K562 (cell line): Measurements from ENCODE around the gene MMP28. TPM values are rescaled to one million over a fixed set of nuclear protein-coding genes. Genes with fewer than 3 reads are reported as not detected.

ENCODE experiments used
- ERF ChIP-seq: fragments of 450-650 bp; formaldehyde crosslinking; IDR thresholded peaks from 2 replicates; pipeline ENCODE4 v1.4.0; 2020; ENCODE audit warnings: mild to moderate bottlenecking, mixed read lengths
- GTF3C2 ChIP-seq: IDR thresholded peaks from 3 replicates; pipeline ENCODE4 v1.6.1; 2011; ENCODE audit warnings: borderline replicate concordance, mild to moderate bottlenecking, moderate library complexity; ENCODE audit not compliant: insufficient read length; ENCODE audit errors: extremely low read depth
- KAT7 ChIP-seq: sonication (generic); formaldehyde crosslinking; IDR thresholded peaks from 2 replicates; pipeline ENCODE4 v1.8.0; 2022; ENCODE audit warnings: missing genetic modification reagents, mild to moderate bottlenecking, borderline replicate concordance
- MXD1 ChIP-seq: fragments of 250-450 bp; sonication (Bioruptor Pico); IDR thresholded peaks from 2 replicates; pipeline ENCODE4 v1.8.0; 2021; ENCODE audit warnings: borderline replicate concordance, mild to moderate bottlenecking, moderate library complexity; ENCODE audit not compliant: poor library complexity, severe bottlenecking
- NR0B1 ChIP-seq: fragments of 450-650 bp; IDR thresholded peaks from one replicate; pipeline ENCODE4 v1.6.1; 2018; ENCODE audit warnings: mild to moderate bottlenecking, moderate library complexity; ENCODE audit not compliant: partially characterized antibody
- POLR2G ChIP-seq: fragments of 200-400 bp; formaldehyde crosslinking; IDR thresholded peaks from 2 replicates; pipeline ENCODE4 v1.6.1; 2017; ENCODE audit warnings: low read depth, mild to moderate bottlenecking, antibody characterized with exemption, low read length, moderate library complexity
- polyA plus RNA-seq, 8 experiments: library from polyadenylated mRNA; depleted of rRNA in 4 of 8; stranded (reverse) in 5 of 8; unstranded in 3 of 8; fragments of >200 nt; fragmentation: Nextera tagmentation in 2 of 8; fragmentation: Illumina TruSeq in 1 of 8; extraction: Ambion mirVana in 2 of 8; extraction: Trizol in 1 of 8; gene quantifications; 2 replicates each; pipeline versions ENCODE4 v1.2.1 to v1.2.3, GENCODE V29; 2011 to 2014; ENCODE audit warnings: inconsistent platforms in 1 of 8, missing spikeins in 1 of 8
- total RNA-seq, 7 experiments: library from RNA; depleted of rRNA in 6 of 7; stranded (reverse); fragments of >200 nt in 6 of 7; fragmentation: Illumina TruSeq in 2 of 7; extraction: Trizol in 2 of 7; gene quantifications; 2 replicates each; pipeline versions ENCODE4 v1.2.1 to v1.2.3, GENCODE V29; 2011 to 2021; ENCODE audit warnings: low replicate concordance in 1 of 7
- TF ChIP-seq, protein P1 (sequence below): fragments of 450-650 bp; IDR thresholded peaks from 2 replicates; pipeline ENCODE4 v1.6.1; 2016; ENCODE audit warnings: mild to moderate bottlenecking, moderate library complexity
- TF ChIP-seq, protein P2 (sequence below): fragments of 450-650 bp; formaldehyde crosslinking; IDR thresholded peaks from 2 replicates; pipeline ENCODE4 v1.4.0; 2020; ENCODE audit warnings: mild to moderate bottlenecking, moderate library complexity

The MMP28 gene
- total and polyA plus RNA-seq, 9 of the 15 experiments (the other 6 are each of a cell fraction or from before 2014, with no cell fraction given) = not detected

- TF ChIP-seq ERF (CRISPR knock-in tag) = no peak
- TF ChIP-seq, protein P1, sequence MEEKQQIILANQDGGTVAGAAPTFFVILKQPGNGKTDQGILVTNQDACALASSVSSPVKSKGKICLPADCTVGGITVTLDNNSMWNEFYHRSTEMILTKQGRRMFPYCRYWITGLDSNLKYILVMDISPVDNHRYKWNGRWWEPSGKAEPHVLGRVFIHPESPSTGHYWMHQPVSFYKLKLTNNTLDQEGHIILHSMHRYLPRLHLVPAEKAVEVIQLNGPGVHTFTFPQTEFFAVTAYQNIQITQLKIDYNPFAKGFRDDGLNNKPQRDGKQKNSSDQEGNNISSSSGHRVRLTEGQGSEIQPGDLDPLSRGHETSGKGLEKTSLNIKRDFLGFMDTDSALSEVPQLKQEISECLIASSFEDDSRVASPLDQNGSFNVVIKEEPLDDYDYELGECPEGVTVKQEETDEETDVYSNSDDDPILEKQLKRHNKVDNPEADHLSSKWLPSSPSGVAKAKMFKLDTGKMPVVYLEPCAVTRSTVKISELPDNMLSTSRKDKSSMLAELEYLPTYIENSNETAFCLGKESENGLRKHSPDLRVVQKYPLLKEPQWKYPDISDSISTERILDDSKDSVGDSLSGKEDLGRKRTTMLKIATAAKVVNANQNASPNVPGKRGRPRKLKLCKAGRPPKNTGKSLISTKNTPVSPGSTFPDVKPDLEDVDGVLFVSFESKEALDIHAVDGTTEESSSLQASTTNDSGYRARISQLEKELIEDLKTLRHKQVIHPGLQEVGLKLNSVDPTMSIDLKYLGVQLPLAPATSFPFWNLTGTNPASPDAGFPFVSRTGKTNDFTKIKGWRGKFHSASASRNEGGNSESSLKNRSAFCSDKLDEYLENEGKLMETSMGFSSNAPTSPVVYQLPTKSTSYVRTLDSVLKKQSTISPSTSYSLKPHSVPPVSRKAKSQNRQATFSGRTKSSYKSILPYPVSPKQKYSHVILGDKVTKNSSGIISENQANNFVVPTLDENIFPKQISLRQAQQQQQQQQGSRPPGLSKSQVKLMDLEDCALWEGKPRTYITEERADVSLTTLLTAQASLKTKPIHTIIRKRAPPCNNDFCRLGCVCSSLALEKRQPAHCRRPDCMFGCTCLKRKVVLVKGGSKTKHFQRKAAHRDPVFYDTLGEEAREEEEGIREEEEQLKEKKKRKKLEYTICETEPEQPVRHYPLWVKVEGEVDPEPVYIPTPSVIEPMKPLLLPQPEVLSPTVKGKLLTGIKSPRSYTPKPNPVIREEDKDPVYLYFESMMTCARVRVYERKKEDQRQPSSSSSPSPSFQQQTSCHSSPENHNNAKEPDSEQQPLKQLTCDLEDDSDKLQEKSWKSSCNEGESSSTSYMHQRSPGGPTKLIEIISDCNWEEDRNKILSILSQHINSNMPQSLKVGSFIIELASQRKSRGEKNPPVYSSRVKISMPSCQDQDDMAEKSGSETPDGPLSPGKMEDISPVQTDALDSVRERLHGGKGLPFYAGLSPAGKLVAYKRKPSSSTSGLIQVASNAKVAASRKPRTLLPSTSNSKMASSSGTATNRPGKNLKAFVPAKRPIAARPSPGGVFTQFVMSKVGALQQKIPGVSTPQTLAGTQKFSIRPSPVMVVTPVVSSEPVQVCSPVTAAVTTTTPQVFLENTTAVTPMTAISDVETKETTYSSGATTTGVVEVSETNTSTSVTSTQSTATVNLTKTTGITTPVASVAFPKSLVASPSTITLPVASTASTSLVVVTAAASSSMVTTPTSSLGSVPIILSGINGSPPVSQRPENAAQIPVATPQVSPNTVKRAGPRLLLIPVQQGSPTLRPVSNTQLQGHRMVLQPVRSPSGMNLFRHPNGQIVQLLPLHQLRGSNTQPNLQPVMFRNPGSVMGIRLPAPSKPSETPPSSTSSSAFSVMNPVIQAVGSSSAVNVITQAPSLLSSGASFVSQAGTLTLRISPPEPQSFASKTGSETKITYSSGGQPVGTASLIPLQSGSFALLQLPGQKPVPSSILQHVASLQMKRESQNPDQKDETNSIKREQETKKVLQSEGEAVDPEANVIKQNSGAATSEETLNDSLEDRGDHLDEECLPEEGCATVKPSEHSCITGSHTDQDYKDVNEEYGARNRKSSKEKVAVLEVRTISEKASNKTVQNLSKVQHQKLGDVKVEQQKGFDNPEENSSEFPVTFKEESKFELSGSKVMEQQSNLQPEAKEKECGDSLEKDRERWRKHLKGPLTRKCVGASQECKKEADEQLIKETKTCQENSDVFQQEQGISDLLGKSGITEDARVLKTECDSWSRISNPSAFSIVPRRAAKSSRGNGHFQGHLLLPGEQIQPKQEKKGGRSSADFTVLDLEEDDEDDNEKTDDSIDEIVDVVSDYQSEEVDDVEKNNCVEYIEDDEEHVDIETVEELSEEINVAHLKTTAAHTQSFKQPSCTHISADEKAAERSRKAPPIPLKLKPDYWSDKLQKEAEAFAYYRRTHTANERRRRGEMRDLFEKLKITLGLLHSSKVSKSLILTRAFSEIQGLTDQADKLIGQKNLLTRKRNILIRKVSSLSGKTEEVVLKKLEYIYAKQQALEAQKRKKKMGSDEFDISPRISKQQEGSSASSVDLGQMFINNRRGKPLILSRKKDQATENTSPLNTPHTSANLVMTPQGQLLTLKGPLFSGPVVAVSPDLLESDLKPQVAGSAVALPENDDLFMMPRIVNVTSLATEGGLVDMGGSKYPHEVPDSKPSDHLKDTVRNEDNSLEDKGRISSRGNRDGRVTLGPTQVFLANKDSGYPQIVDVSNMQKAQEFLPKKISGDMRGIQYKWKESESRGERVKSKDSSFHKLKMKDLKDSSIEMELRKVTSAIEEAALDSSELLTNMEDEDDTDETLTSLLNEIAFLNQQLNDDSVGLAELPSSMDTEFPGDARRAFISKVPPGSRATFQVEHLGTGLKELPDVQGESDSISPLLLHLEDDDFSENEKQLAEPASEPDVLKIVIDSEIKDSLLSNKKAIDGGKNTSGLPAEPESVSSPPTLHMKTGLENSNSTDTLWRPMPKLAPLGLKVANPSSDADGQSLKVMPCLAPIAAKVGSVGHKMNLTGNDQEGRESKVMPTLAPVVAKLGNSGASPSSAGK = no peak
- TF ChIP-seq MXD1 (CRISPR knock-in tag) = no peak
- TF ChIP-seq GTF3C2 = no peak
- no peak for TF ChIP-seq POLR2G
- TF ChIP-seq NR0B1 = no peak
- no peak for TF ChIP-seq KAT7 (CRISPR knock-in tag)
- TF ChIP-seq, protein P2, sequence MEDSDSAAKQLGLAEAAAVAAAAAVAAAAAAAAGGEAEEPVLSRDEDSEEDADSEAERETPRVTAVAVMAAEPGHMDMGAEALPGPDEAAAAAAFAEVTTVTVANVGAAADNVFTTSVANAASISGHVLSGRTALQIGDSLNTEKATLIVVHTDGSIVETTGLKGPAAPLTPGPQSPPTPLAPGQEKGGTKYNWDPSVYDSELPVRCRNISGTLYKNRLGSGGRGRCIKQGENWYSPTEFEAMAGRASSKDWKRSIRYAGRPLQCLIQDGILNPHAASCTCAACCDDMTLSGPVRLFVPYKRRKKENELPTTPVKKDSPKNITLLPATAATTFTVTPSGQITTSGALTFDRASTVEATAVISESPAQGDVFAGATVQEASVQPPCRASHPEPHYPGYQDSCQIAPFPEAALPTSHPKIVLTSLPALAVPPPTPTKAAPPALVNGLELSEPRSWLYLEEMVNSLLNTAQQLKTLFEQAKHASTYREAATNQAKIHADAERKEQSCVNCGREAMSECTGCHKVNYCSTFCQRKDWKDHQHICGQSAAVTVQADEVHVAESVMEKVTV (CRISPR knock-in tag) = peak; percentile 75
These were observed 9.3 kb upstream of the MMP28 start (continued) for GRCh38 chr17:35804658-35805192.
